Esophagus mucosa (tissue), 1 donor: ENCODE results near the gene TMCC1. TPM values are rescaled to one million over a fixed set of nuclear protein-coding genes. Genes with fewer than 3 reads are reported as not detected.
"Not testable (repeated sequence)": the region's sequence is repeated elsewhere in the genome, so short reads cannot be mapped to it uniquely, and the experiment has no call there.

Experiments
- ATAC-seq: fragments of 200-7000 bp; cut with Tn5 transposase; one replicate; pipeline ENCODE4 v1.9.1; 2020
- total RNA-seq: library from RNA; stranded (reverse); gene quantifications from one replicate; pipeline ENCODE4 v1.2.4, GENCODE V29; 2023
- donor health status: DM: yes; HTN: yes; CAD: no.

TMCC1 gene
- total RNA-seq, 1 donor from 2014 or later, result 23.4 TPM

GRCh38 chr3:129718201-129718600 is 175.3 kb downstream of the TMCC1 start:
- no peak for ATAC-seq

- no peak for ATAC-seq
Observed at GRCh38 chr3:129715854-129716253, 177.7 kb downstream of the TMCC1 start.

GRCh38 chr3:129708328-129708861 is 185.1 kb downstream of the TMCC1 start:
- ATAC-seq, result no peak

- no peak for ATAC-seq
Observed at GRCh38 chr3:129705274-129705673, 188.2 kb downstream of the TMCC1 start.

DNA sequence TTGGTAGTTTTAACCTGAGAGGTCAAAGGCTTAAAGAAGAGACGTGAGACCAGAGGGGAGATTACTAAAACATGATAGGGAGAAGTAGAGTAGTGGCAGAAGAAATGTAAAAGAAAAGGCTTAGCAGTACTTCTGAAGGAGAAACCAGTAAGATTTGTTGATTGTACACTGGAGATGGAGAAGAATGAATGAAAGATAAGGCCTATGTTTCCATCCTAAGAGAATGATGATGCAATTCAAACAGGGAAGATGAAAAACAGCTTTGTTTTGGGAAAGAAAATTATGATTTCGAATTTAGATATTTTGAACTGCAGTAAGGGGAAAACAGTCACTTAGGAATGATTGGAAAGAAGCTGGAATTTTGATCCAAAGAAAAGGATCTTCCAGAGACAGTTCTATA is 189.6 kb downstream of the TMCC1 start:
- no peak for ATAC-seq

DNA sequence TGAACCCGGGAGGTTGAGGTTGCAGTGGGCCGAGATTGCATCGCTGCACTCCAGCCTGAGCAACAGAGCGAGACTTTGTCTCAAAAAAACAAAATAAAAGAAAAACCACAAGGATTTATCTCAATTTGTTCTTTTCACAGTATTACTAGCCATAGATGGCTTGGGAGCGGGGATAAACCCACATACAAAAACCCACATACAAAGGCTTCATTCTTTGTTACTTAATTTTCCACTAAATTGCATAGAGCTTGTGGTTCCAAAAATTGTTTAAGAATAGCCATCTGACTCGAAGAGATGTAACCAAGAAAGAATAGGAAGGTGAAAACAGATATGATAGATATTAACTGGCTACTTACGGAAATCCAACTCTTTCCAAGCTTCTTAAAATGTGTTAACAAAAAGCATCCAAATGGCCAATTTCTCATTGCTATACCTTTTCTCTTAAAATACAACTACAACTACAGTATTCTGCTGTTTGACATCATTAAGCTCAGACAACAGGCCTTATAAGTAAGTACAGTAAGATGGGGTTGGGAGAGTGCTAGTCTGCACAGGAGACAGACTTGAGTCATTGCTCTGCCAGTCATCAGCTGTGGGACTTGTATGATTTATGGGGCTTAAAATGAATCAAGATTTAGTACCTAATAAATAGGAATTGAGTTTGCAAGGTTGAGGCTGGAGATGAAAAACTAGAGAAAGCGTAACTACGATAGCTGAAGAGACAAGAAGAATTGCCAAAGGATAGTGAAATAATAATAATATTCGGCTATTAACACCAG is 190.4 kb downstream of the TMCC1 start:
- ATAC-seq, result peak; percentile 38

- ATAC-seq, result no peak
Observed at GRCh38 chr3:129701161-129701560, 192.3 kb downstream of the TMCC1 start.

DNA sequence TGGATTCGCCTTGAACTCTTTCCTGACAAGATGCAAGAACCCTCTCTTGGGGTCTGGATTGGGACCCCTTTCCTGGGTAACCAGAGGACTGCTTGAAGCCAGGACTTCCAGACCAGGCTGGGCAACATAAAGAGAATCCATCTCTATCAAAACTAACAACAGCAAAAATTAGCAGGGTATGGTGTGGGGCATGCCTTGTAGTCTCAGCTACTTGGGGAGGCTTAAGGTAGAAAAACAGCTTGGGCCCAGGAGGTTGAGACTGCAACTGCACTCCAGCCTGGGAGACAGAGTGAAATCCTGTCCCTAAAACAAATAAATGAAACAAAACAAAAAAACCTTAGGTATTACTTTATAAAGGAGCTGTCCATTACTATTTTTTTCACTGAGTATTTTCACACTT is 193.9 kb downstream of the TMCC1 start:
- no peak for ATAC-seq

DNA sequence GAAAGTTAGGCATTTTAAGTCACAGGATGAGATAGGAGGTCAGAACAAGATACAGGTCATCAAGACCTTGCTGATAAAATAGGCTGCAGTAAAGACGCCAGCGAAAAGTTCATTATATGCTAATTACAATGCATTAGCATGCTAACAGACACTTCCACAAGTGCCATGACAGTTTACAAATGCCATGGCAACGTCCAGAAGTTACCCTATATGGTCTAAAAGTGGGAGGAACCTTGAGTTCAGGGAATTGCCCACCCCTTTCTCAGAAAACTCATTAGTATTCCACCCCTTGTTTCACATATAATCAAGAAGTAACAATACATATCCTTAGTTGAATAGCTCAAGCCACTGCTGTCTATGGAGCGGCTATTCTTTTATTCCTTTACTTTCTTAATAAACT is 194.3 kb downstream of the TMCC1 start:
- ATAC-seq, result no peak

DNA sequence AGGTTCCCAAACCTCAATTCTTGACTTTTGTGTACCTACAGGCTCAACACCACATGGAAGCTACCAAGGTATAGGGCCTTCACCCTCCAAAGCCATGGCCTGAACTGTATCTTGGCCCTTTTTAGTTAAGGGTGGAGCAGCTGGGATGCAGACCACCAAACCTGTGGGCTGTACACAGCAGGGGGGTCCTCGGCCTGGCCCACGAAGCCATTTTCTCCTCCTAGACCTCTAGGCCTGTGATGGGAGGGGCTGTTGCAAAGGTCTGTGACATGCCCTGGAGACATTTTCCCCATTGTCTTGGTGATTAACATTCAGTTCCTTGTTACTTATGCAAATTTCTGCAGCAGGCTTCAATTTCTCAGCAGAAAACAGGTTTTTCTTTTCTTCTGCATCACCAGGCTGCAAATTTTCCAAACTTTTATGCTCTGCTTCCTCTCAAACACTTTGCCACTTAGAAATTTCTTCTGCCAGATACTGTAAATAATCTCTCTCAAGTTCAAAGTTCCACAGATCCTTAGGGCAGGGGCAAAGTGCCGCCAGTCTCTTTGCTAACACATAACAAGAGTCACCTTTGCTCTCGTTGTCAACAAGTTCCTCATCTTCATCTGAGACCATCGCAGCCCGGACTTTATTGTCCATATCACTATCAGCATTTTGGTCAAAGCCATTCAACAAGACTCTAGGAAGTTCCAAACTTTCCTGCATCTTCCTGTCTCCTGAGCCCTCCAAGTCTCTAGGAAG is 196.1 kb downstream of the TMCC1 start:
- no peak for ATAC-seq

DNA sequence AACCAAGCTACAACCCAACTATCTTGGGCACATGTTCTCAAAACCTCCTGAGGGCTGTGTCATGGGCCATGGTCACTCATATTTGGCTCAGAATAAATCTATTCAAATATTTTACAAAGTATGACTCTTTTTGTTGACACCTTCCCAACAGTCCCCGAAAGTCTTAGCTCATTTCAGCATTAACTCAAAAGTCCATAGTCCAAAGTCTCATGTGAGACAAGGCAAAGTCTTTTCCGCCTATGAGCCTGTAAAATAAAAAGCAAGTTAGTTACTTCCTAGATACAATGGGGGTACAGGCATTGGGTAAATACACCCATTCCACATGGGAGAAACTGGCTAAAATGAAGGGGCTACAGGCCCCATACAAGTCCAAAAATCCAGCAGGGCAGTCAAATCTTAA is 197.1 kb downstream of the TMCC1 start:
- not testable (repeated sequence) for ATAC-seq

DNA sequence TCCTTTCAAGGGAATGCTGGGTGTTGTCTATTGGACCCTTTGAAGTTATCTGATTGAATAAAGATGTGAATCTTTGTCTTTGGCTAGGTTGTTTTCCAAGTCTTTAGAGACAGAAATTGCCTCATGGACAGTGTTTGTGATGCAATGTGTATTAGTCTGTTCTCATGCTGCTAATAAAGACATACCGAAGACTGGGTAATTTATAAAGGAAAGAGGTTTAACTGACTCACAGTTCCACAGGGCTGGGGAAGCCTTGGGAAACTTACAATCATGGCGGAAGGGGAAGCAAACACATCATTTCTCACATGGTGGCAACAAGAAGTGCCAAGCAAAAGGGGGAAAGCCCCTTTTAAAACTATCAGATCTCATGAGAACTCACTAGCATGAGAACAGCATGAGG is 198.3 kb downstream of the TMCC1 start:
- peak; percentile 57 for ATAC-seq

DNA sequence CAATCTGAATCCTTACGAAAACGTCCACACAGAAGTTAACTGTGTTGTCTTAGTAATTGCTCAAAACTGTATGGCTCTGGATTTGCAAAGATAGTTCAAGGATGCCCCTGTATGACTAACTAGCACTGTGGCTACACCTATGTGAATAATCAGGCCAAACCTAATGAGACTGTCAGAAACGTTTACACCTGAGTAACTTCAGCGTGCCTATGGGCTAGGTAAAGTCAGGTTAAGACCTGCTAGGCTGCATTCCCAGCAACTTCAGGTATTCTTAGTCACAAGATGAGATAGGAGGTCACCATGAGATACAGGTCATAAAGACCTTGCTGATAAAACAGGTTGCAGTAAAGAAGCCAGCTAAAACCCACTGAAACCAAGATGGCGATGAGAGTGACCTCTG is 199.3 kb downstream of the TMCC1 start:
- peak; percentile 99 for ATAC-seq

DNA sequence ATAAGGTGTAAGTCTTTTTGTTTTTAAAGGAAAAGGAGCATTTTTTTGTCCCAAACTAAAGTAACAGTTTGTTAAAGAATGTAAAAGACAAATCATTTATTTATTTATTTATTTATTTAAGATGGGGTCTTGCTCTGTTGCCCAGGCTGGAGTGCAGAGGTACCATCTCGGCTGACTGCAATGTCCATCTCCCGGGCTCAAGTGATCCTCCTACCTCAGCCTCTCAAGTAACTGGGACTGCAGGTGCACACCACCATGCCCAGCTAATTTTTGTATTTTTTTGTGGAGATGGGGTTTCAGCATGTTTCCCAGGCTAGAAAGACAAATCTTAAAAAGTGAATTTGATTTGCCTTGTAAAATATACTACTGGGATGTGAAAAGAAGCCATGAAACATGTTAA is 200.8 kb downstream of the TMCC1 start:
- no peak for ATAC-seq

GRCh38 chr3:129690963-129691362 is 202.5 kb downstream of the TMCC1 start:
- ATAC-seq, result no peak

DNA sequence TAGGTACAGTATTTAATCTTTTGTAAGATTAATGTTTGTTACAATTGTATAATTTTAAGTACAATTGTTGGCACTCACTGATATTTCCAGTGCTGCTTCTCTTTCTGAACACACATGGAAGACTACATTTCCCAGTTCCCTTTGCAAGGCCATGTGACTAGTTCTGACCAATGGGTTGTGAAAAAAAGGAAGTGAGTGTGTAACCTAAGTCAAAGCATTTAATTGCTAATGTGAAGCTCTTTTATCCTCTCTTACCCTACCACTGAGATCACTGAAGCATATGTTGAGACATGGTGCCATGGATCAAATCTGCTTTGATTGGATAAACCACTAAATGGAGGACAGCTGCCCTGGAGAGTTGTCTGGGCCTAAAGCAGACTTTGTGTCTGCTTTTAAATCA is 203.1 kb downstream of the TMCC1 start:
- ATAC-seq, result peak; percentile 74

DNA sequence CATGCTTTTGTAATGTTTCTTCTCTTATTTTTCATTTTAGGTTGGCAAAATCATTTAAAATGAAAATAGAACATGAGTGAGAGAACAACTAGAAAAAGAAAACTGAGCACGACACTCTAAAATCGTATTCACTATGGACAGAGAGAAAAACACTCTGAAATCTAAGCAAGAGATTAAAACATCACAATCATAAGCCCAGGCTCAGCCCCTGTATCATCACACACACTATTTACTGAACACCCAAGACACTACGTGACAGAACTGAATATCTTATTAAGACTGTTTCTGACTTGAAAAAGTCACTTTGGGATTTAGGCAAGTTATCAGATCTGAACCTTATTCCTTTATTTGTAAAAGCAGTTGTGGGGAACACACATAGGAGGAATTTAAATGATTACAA is 204.5 kb downstream of the TMCC1 start:
- no peak for ATAC-seq

GRCh38 chr3:129688271-129688895 is 205.1 kb downstream of the TMCC1 start:
- ATAC-seq, result no peak

DNA sequence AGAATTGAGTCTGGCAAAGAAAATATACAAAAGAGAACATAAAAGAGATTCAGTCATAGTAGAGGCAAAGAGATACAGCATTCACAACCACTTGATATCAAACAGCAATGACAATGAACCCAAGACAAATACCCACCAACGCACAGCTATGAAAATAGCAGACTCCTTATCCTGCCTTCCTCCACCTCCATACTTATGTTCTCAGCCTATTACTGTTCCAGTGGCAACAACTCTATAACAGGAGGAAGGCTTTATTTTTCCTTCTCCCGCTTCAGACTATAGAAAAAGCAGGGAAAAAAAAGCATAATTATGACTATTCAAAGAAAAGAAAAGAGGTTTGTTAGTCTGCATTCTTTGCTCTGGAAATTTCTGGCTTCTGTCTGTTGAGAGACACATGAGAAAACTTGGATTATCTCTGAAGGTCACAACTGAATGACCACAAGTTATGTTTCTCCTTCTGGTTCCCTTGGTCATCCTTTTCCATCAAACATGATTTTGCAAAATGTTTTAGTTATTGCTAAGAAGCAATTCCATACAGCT is 205.9 kb downstream of the TMCC1 start:
- no peak for ATAC-seq

DNA sequence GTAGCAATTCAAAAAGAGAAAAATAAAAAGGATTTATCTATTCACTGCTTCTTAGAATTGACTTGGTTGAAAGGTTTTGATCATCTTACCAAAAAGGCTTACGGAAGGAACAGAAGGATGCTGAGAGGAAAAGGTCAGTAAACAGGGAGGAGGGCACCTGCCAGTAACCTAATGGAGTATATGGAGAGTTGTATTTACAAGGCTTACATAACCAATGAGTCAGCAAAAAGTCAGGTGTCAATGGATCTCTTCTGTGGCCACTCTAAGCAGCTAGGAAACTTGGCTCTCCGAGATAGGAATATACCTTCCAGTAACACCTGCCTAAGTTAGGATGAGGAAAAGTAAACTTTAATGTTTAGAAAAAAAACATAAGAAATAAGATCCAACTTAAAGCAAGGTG is 206.6 kb downstream of the TMCC1 start:
- ATAC-seq, result no peak

DNA sequence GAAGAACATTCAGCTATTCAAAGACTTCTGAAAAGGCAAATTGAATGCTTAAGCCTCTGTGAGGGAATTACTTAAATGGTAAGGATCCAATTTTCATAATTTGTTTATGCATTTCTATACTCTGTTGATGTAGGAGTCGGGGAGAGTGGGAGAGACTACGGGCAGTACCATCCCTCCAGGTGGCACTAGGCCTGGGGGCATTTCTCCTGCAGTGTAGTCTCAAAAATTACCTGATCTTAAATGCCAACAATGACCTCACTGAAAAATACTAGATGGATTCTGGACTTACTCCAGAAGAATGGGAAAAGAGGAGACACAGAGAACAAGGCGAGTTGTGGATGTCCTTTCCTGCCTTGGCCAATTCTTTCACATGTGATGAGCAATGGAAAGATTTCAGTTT is 209.2 kb downstream of the TMCC1 start:
- no peak for ATAC-seq

GRCh38 chr3:129683201-129683600 is 210.3 kb downstream of the TMCC1 start:
- no peak for ATAC-seq

DNA sequence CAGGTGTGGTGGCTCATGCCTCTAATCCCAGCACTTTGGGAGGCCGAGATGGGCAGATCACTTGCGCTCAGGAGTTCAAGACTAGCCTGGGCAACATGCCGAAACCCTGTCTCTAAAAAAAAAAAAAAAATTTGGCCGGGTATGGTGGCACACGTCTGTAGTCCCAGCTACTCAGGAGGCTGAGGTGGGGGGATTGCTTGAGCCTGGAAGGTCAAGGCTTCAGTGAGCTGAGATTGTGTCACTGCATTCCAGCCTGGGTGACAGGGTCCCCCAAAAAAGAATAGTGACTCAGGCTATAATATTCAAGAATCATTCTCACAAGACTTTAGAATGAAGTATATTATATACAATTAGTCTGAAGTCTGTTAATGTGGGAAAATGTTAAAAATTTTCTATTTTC is 216.5 kb downstream of the TMCC1 start:
- no peak for ATAC-seq
